ENCODE results near the gene PPFIBP1. TPM values are rescaled to one million over a fixed set of nuclear protein-coding genes. Genes with fewer than 3 reads are reported as not detected.

PPFIBP1 gene
- total RNA-seq, 1 donor = 179 TPM

DNA sequence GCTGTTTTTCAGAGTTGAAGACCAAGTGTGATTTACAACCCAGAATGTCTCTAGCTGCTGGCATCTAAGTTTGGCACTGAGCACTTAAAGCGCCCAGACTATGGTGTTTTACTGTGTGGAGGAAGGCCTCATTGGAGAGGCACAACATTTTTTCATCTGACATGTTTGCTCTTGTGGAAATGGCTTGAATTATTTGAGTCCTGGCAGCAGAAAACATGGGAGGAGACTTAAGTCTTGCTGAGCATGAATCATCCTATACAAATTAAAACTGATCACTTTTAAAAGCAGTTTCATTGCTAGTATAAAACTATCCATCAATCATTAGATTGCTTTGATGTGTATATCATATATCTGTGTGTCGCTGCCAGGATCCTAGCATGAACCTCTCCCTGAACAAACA is 86.4 kb downstream of the PPFIBP1 start:
- peaks cover 51% of the 10 kb centered on the region for H3K4me1 ChIP-seq (ENCODE audit: insufficient read depth, low read length)
- H3K27ac ChIP-seq (ENCODE audit: low read depth, low read length) = peak overlapping the region; percentile 27
- DNase-seq (ENCODE audit: insufficient read length, low spot score, missing footprints) = peak; percentile 50
- H3K4me2 ChIP-seq (ENCODE audit: insufficient read depth, low read length) = peak overlapping the region; percentile 15
- peaks cover 92% of the 10 kb centered on the region for H3K79me2 ChIP-seq (ENCODE audit: insufficient read depth, low read length)
- H2AFZ ChIP-seq (ENCODE audit: low read length) = no peak overlapping the region
- no peaks in the 10 kb centered on the region for H3K27me3 ChIP-seq (ENCODE audit: insufficient read depth, low read length)
- H4K20me1 ChIP-seq (ENCODE audit: insufficient read depth, low read length) = no peaks in the 10 kb centered on the region
- H3K36me3 ChIP-seq (ENCODE audit: insufficient read depth, low read length) = peaks cover 3% of the 10 kb centered on the region
- no peaks in the 10 kb centered on the region for H3K9me3 ChIP-seq (ENCODE audit: low read depth, low read length)
- TF ChIP-seq, protein P1, sequence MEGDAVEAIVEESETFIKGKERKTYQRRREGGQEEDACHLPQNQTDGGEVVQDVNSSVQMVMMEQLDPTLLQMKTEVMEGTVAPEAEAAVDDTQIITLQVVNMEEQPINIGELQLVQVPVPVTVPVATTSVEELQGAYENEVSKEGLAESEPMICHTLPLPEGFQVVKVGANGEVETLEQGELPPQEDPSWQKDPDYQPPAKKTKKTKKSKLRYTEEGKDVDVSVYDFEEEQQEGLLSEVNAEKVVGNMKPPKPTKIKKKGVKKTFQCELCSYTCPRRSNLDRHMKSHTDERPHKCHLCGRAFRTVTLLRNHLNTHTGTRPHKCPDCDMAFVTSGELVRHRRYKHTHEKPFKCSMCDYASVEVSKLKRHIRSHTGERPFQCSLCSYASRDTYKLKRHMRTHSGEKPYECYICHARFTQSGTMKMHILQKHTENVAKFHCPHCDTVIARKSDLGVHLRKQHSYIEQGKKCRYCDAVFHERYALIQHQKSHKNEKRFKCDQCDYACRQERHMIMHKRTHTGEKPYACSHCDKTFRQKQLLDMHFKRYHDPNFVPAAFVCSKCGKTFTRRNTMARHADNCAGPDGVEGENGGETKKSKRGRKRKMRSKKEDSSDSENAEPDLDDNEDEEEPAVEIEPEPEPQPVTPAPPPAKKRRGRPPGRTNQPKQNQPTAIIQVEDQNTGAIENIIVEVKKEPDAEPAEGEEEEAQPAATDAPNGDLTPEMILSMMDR (IDR thresholded peaks at IDR 0.05; ENCODE audit: extremely low read depth, low read depth, low read length) = no peak
- no peak overlapping the region for H3K4me3 ChIP-seq (ENCODE audit: insufficient read depth, low read length)

DNA sequence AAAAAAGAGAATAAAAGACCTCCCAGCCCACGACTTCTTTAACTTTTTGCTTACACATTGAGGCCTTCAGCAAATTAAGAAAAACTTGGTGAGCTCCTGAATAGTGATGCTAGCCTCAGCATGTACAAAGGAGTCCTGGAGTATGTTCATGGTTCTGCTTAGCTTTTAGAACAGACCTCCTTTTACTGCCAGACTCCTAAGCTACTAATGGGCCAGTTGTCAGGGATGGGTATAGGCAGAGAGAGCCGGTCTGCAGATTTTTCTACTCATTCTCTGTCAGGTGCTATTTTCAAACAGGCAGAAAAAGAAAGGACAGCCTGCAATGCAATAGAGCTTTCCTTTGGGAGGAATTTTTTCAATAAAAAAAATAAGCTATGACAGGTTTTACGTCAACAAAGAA is 90.4 kb downstream of the PPFIBP1 start:
- Histone ChIP-seq H3K9me3 (ENCODE audit: low read depth, low read length) (no peaks in the 10 kb centered on the region), H2AFZ (ENCODE audit: low read length) (no peak overlapping the region), H3K4me3 (ENCODE audit: insufficient read depth, low read length) (no peak overlapping the region), H3K4me1 (ENCODE audit: insufficient read depth, low read length) (peaks cover 65% of the 10 kb centered on the region), H3K79me2 (ENCODE audit: insufficient read depth, low read length) (peaks cover 83% of the 10 kb centered on the region), H3K36me3 (ENCODE audit: insufficient read depth, low read length) (peaks cover 3% of the 10 kb centered on the region), H3K27ac (ENCODE audit: low read depth, low read length) (peak overlapping the region; percentile 44), H3K4me2 (ENCODE audit: insufficient read depth, low read length) (no peak overlapping the region), H3K27me3 (ENCODE audit: insufficient read depth, low read length) (no peaks in the 10 kb centered on the region), H4K20me1 (ENCODE audit: insufficient read depth, low read length) (no peaks in the 10 kb centered on the region)
- no peak for DNase-seq (ENCODE audit: insufficient read length, low spot score, missing footprints)
- TF ChIP-seq, protein P1 (IDR thresholded peaks at IDR 0.05; ENCODE audit: extremely low read depth, low read depth, low read length) = no peak

DNA sequence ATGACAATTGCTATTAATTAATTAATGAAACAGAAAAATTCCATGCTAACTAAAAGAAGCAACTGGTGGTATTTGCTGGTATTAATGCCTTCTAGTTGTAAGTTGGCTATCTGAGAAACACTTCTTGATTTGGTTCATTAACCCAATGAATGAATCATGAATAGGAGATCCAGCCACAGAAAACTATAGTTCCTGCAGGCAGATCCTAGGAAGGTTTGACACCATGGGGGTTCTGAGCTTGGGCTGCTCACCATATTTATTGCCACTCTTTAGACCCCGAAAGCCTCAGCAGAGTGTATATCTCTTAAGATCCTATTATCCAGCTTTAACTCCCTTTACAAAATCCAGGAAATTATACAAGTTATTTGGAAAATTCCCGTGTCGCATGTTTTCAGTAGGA is 90.9 kb downstream of the PPFIBP1 start:
- TF ChIP-seq, protein P1 (IDR thresholded peaks at IDR 0.05; ENCODE audit: extremely low read depth, low read depth, low read length) = no peak
- Histone ChIP-seq H3K9me3 (ENCODE audit: low read depth, low read length) (no peaks in the 10 kb centered on the region), H4K20me1 (ENCODE audit: insufficient read depth, low read length) (no peaks in the 10 kb centered on the region), H3K36me3 (ENCODE audit: insufficient read depth, low read length) (peaks cover 3% of the 10 kb centered on the region), H3K27ac (ENCODE audit: low read depth, low read length) (peak overlapping the region; percentile 89), H3K27me3 (ENCODE audit: insufficient read depth, low read length) (no peaks in the 10 kb centered on the region), H2AFZ (ENCODE audit: low read length) (no peak overlapping the region), H3K4me2 (ENCODE audit: insufficient read depth, low read length) (no peak overlapping the region), H3K4me1 (ENCODE audit: insufficient read depth, low read length) (peaks cover 65% of the 10 kb centered on the region), H3K4me3 (ENCODE audit: insufficient read depth, low read length) (no peak overlapping the region), H3K79me2 (ENCODE audit: insufficient read depth, low read length) (peaks cover 81% of the 10 kb centered on the region)
- DNase-seq (ENCODE audit: insufficient read length, low spot score, missing footprints) = no peak

DNA sequence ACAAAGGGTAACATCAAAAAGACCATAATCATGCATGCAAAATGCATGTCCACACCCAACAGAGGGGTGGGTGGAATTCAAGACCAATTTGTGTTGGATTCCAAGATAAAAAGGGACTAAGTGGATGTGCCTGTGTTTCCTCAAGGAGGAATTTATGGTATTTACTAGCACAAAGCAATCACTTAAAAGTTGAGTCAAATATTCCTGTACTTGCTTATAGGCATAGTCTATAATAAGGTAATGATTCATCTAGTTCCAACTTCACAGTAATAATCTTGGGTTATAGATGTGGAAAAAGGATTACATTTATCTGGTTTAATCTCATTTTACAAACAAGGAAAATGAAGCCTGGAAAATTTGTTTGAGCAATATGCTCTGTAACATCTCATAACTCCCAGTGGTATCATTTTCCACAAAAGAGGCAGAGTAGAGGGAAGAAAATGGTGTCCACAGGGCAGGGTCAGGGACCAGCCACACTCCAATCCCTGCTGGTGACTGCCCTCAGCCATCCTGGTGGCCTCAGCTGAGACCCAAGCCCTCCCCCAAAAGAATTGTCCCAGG is 91.4 kb downstream of the PPFIBP1 start:
- H4K20me1 ChIP-seq (ENCODE audit: insufficient read depth, low read length) = no peaks in the 10 kb centered on the region
- no peak overlapping the region for H3K4me3 ChIP-seq (ENCODE audit: insufficient read depth, low read length)
- H3K79me2 ChIP-seq (ENCODE audit: insufficient read depth, low read length) = peaks cover 81% of the 10 kb centered on the region
- DNase-seq (ENCODE audit: insufficient read length, low spot score, missing footprints) = peak; percentile 80
- TF ChIP-seq, protein P1 (IDR thresholded peaks at IDR 0.05; ENCODE audit: extremely low read depth, low read depth, low read length) = no peak
- H3K4me2 ChIP-seq (ENCODE audit: insufficient read depth, low read length) = peak overlapping the region; percentile 15
- H3K4me1 ChIP-seq (ENCODE audit: insufficient read depth, low read length) = peaks cover 65% of the 10 kb centered on the region
- no peak overlapping the region for H2AFZ ChIP-seq (ENCODE audit: low read length)
- H3K9me3 ChIP-seq (ENCODE audit: low read depth, low read length) = no peaks in the 10 kb centered on the region
- H3K27me3 ChIP-seq (ENCODE audit: insufficient read depth, low read length) = no peaks in the 10 kb centered on the region
- H3K36me3 ChIP-seq (ENCODE audit: insufficient read depth, low read length) = peaks cover 3% of the 10 kb centered on the region
- peak overlapping the region; percentile 89 for H3K27ac ChIP-seq (ENCODE audit: low read depth, low read length)
